ENCODE results near the gene TAF1C. TPM values are rescaled to one million over a fixed set of nuclear protein-coding genes. Genes with fewer than 3 reads are reported as not detected.

Gene TAF1C
- total RNA-seq, 3 donors from 2014 or later = 35.0 to 49.7 (median 42.2) TPM

DNA sequence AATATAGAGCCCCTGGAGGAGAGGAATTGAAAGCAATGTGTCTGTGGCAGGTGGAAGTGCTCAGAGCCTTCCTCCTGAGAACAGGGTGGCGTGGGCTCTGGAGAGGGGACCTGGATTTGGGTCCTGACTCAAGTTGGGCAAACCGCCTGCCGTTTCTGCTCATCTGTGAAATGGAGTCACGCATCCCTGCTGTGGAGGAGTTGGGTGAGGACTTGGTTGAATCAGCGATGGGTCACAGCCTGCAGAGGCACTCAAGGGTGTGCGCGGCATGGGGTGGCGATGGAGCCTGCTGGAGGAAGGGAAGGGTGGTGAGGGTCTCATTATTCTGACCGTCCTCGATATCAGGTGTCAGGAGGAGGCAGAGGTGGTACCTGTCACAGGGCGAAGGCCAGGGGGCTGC, 7.2 kb upstream of the TAF1C start:
- Histone ChIP-seq H3K36me3 (ENCODE audit: low read depth) (no peaks in the 10 kb centered on the region), H3K9me3 (no peaks in the 10 kb centered on the region), H3K4me1 (ENCODE audit: low read depth) (no peaks in the 10 kb centered on the region), H3K4me3 (no peak overlapping the region)
- TF ChIP-seq, protein P1, sequence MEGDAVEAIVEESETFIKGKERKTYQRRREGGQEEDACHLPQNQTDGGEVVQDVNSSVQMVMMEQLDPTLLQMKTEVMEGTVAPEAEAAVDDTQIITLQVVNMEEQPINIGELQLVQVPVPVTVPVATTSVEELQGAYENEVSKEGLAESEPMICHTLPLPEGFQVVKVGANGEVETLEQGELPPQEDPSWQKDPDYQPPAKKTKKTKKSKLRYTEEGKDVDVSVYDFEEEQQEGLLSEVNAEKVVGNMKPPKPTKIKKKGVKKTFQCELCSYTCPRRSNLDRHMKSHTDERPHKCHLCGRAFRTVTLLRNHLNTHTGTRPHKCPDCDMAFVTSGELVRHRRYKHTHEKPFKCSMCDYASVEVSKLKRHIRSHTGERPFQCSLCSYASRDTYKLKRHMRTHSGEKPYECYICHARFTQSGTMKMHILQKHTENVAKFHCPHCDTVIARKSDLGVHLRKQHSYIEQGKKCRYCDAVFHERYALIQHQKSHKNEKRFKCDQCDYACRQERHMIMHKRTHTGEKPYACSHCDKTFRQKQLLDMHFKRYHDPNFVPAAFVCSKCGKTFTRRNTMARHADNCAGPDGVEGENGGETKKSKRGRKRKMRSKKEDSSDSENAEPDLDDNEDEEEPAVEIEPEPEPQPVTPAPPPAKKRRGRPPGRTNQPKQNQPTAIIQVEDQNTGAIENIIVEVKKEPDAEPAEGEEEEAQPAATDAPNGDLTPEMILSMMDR (IDR thresholded peaks at IDR 0.05) = no peak
- DNase-seq (no peak), ATAC-seq (no peak)
- intact Hi-C loops (cut with DNase I, micrococcal nuclease) = no loop called here

DNA sequence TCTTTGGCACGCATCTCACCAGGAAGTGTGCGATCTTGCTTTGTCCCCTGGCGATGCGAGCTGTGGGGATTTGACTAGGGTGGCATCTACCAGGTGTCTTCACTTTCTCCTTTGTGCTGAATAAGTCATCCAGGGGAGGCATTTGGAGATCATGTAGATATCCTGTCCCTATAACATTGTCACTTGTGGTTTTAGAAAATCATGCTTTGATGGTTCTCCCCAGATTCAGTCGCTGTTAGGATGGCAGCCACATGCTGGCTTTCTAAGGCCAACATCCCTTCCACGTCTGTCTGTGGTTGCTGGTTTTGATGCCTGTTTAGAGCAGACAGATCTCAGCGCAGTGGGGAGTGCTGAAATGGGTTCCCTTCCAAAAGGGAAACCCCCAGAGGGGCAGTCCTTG, 6.6 kb upstream of the TAF1C start:
- intact Hi-C loops (cut with DNase I, micrococcal nuclease) = no loop called here
- ATAC-seq = no peak

DNA sequence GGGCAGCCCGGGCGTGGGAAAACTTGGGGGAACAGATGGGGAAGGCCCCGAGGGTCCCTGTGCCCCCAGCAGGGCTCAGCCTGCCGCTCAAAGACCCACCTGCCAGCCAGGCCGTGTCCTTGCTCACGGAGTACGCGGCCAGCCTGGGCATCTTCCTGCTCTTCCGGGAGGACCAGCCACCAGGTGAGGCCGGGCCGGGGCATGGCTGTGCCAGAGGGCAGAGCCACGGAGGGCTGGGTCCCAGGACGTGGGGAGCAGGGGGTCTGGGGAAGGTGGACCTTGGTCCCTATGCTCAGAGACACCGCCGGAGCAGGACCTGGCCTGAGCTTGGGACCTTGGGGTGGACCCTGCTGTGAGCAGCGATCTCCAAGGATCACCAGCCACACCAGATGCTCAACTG, 4.6 kb upstream of the TAF1C start:
- ATAC-seq (no peak), DNase-seq (no peak)
- TF ChIP-seq, protein P1 (IDR thresholded peaks at IDR 0.05) = no peak
- intact Hi-C loops (cut with DNase I, micrococcal nuclease) = no loop called here
- H3K9me3 ChIP-seq = no peaks in the 10 kb centered on the region
- no peaks in the 10 kb centered on the region for H3K36me3 ChIP-seq (ENCODE audit: low read depth)
- H3K4me3 ChIP-seq = no peak overlapping the region
- no peaks in the 10 kb centered on the region for H3K4me1 ChIP-seq (ENCODE audit: low read depth)

More for the DNA sequence above, 6.6 kb upstream of the TAF1C start:
- TF ChIP-seq, protein P1 (IDR thresholded peaks at IDR 0.05) = no peak
- Histone ChIP-seq H3K4me1 (ENCODE audit: low read depth) (no peaks in the 10 kb centered on the region), H3K4me3 (no peak overlapping the region), H3K36me3 (ENCODE audit: low read depth) (no peaks in the 10 kb centered on the region), H3K9me3 (no peaks in the 10 kb centered on the region)
- DNase-seq = no peak

DNA sequence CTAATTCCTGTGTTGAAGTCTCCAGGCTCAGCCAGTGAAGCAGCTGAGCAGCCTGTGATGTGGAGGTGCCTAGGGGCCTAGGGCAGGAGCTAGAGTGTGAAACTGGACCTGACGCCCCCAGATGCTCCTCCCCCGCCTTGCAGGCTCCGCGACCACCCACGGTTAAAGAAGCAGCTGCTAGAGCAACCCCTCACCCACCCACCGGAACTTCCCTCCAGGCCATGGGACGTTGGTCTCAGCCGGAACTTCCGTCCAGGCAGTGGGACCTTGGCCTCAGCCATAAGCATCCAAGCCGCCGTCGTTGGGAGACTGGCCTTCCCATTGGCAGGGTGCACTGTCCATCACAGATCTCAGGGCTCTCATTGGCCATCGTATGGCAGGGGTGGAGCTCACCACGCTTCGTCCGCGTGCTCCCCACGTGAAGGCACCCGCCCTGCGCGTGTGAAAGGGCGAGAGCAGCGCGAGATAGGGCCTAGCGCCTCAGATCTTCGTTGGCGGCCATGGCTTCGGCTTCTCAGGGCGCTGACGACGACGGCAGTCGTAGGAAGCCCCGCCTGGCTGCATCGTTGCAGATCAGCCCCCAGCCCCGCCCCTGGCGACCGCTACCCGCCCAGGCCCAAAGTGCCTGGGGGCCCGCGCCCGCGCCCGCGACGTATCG, 4.0 kb upstream of the TAF1C start, which contains the start of gene ADAD2:
Gene ADAD2 (plus strand): TSS at position 427 of the 658 bp plus-strand sequence. CDS start 74 bp downstream, at position 501.
- Histone ChIP-seq H3K4me3 (no peak within 1 kb of the TSS), H3K9me3 (no peaks in the 10 kb centered on the region), H3K36me3 (ENCODE audit: low read depth) (no peaks in the 10 kb centered on the region), H3K4me1 (ENCODE audit: low read depth) (peaks cover 4% of the 10 kb centered on the region)
- TF ChIP-seq, protein P1 (IDR thresholded peaks at IDR 0.05) = no peak
- intact Hi-C loops (cut with DNase I, micrococcal nuclease) = no loop called here
- DNase-seq = no peak
- ATAC-seq = no peak

DNA sequence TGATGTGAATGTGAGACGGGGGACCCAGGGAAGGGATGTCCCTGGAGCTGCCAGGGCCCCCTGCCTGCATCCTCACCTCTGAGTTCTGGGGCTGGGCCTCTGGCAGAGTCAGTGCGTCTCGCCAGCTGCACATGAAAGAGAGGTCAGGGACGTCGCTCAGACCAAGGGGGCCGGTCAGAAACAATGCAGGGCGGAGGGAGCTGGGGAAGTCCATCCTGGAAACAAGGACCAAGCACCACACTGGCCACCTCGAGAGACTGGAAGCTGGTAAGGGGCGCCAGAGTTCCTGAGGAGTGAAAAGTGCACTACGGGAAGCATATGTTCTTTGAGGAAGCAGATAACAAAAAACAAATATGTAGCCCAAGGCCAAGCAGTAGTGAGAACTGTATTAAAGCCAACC, 2.1 kb downstream of the TAF1C start:
- ATAC-seq (no peak), DNase-seq (no peak)
- intact Hi-C loops (cut with DNase I, micrococcal nuclease) = loop anchor here in 1 of 2 donors (5.0 kb wide), 1 partner anchor 102 kb away; no protein-coding TSS in a partner anchor
- no peaks in the 10 kb centered on the region for H3K36me3 ChIP-seq (ENCODE audit: low read depth)
- no peaks in the 10 kb centered on the region for H3K9me3 ChIP-seq
- TF ChIP-seq, protein P1 (IDR thresholded peaks at IDR 0.05) = no peak
- no peak overlapping the region for H3K4me3 ChIP-seq
- peaks cover 9% of the 10 kb centered on the region for H3K4me1 ChIP-seq (ENCODE audit: low read depth)
